Ascending aorta (tissue), 2 donors: Measurements from ENCODE around the gene ARHGEF10L. TPM values are rescaled to one million over a fixed set of nuclear protein-coding genes. Genes with fewer than 3 reads are reported as not detected.
A peak's percentile ranks its signal among the peaks of the same experiment; 100 is the strongest.

Experiments used
- DNase-seq, 2 donors: peaks; one replicate each; pipeline ENCODE4 v3.0.0-alpha.2; 2019; ENCODE audit warnings: low spot score in 2 of 2
- H3K27ac ChIP-seq, 2 donors: fragments of 200-600 bp; sonication (generic); one replicate each; pipeline ENCODE4 v1.5.1; 2016 to 2017; ENCODE audit warnings: mild to moderate bottlenecking in 1 of 2
- H3K27me3 ChIP-seq: fragments of 200-600 bp; sonication (generic); one replicate; pipeline ENCODE4 v1.5.1; 2017
- H3K36me3 ChIP-seq, 2 donors: fragments of 200-600 bp; sonication (generic); one replicate each; pipeline ENCODE4 v1.5.1; 2016
- H3K4me1 ChIP-seq, 2 donors: fragments of 200-600 bp; sonication (generic); one replicate each; pipeline ENCODE4 v1.5.1; 2016 to 2017; ENCODE audit warnings: mild to moderate bottlenecking in 1 of 2
- H3K4me3 ChIP-seq, 2 donors: fragments of 200-600 bp; sonication (generic); one replicate each; pipeline ENCODE4 v1.5.1; 2016 to 2017; ENCODE audit warnings: mild to moderate bottlenecking in 1 of 2
- H3K9me3 ChIP-seq, 2 donors: fragments of 200-600 bp; sonication (generic); one replicate each; pipeline ENCODE4 v1.5.1; 2016
- CTCF ChIP-seq, 3 experiments: fragments of 200-600 bp in 2 of 3; fragments of 450-650 bp in 1 of 3; sonication (generic) in 2 of 3; IDR thresholded peaks; one replicate each; pipeline ENCODE4 v1.5.1; 2016 to 2019; ENCODE audit warnings: antibody characterized with exemption in 3 of 3, mild to moderate bottlenecking in 1 of 3, moderate library complexity in 1 of 3
- intact Hi-C: fragments of 100-400 bp; cut with DNase I; formaldehyde crosslinking; loops from one replicate; pipeline ENCODE4 v1.15.1; 2023
- total RNA-seq: library from RNA; depleted of rRNA; stranded (reverse); fragments of >200 nt; gene quantifications from one replicate; pipeline ENCODE4 v1.1.0, GENCODE V29; 2016

Gene ARHGEF10L
- total RNA-seq, 1 donor from 2014 or later, result 177 TPM

DNA sequence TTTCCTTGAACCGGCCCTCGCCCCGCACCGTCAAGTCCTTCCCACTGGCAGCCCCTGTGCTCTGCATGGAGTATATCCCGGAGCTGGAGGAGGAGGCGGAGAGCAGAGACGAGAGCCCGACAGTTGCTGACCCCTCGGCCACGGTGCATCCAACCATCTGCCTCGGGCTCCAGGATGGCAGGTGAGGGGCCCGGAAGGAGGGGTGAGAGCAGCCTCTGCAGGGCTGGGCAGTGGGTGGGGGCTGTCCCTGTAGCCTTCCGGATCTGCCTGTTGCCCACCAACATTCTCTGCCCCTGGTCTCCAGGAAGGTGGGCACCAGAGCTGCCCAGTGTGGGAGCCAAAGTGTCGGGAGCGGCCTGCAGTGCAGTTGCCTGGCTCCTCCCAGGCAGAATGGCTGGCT is 116.4 kb downstream of the ARHGEF10L start:
- H3K4me1 ChIP-seq, result peaks cover 0 to 6% of the 10 kb centered on the region in 2 donors
- TF ChIP-seq CTCF (IDR thresholded peaks at IDR 0.05), result no peak
- H3K27me3 ChIP-seq, result no peaks in the 10 kb centered on the region
- no peak for DNase-seq
- intact Hi-C loops, result loop anchor here (10.0 kb wide), 1 partner anchor 449 kb away; the partner anchor contains the start of gene IGSF21
- H3K4me3 ChIP-seq, result no peak overlapping the region
- H3K36me3 ChIP-seq, result peaks cover 94 to 97% of the 10 kb centered on the region in 2 donors
- H3K9me3 ChIP-seq, result no peaks in the 10 kb centered on the region
- H3K27ac ChIP-seq, result peak overlapping the region; percentile 24 to 86

DNA sequence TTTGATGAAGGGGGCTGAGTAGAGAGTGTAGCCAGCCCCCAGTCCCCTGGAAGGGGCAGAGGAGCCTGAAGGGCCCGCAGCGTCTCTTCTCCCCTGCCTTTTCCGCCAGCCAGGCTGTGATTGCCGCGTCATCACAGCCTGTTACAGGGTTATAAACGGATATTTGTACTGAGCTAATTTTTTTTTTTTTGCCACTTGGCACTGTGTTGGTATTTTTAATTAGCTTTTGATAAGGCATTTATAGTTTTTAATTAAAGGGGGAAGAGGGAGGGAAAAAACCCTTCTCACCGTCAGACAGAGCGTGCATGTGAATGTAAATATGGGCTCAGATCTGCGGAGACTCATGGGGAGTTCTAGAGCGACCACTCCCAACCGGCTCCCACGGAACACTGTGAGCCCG is 117.9 kb downstream of the ARHGEF10L start:
- no peak for TF ChIP-seq CTCF (IDR thresholded peaks at IDR 0.05)
- Histone ChIP-seq H3K27me3 (no peaks in the 10 kb centered on the region), H3K4me1 (peaks cover 0 to 5% of the 10 kb centered on the region in 2 donors), H3K36me3 (peaks cover 88 to 92% of the 10 kb centered on the region in 2 donors), H3K9me3 (no peaks in the 10 kb centered on the region), H3K27ac (no peak overlapping the region), H3K4me3 (no peak overlapping the region)
- DNase-seq, result no peak
- intact Hi-C loops, result loop anchor here (10.0 kb wide), 1 partner anchor 447 kb away; the partner anchor contains the start of gene IGSF21

DNA sequence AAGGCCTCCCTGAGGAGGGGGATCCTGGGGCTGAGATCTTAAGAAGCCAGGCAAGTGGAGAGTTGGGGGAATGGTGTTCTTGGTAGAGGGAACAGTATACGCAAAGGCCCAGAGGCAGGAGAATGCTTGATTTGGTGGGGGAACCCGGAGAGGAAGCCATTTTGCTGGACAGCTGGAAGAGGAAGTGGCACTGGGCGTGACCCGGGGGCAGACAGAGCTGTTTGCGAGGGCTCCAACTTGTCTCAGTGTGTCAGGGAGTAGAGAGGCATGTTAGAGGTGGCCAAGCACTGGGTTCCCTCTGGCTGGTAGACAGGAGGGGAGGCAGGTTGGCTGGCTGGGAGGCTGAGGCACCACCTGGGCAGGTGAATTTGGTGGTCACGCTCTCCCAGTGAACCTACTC is 119.3 kb downstream of the ARHGEF10L start:
- H3K36me3 ChIP-seq, result peaks cover 87 to 95% of the 10 kb centered on the region in 2 donors
- intact Hi-C loops, result loop anchor here (10.0 kb wide), 1 partner anchor 446 kb away; the partner anchor contains the start of gene IGSF21

GRCh38 chr1:17661546-17662157 is 122.2 kb downstream of the ARHGEF10L start:
- Histone ChIP-seq H3K9me3 (no peaks in the 10 kb centered on the region), H3K27ac (no peak overlapping the region), H3K4me1 (peaks cover 0 to 4% of the 10 kb centered on the region in 2 donors), H3K36me3 (peaks cover 91 to 94% of the 10 kb centered on the region in 2 donors), H3K4me3 (no peak overlapping the region), H3K27me3 (no peaks in the 10 kb centered on the region)
- intact Hi-C loops, result loop anchor here (5.0 kb wide), 1 partner anchor 166 kb away; no protein-coding TSS in a partner anchor
- peak; percentile 65 to 82 (median 76) for TF ChIP-seq CTCF (IDR thresholded peaks at IDR 0.05)
- no peak for DNase-seq

More for the DNA sequence above, 119.3 kb downstream of the ARHGEF10L start:
- Histone ChIP-seq H3K9me3 (no peaks in the 10 kb centered on the region), H3K4me3 (no peak overlapping the region), H3K4me1 (peaks cover 0 to 2% of the 10 kb centered on the region in 2 donors), H3K27me3 (no peaks in the 10 kb centered on the region), H3K27ac (peak overlapping the region in 1 of 2 donors; percentile 51)
- no peak for TF ChIP-seq CTCF (IDR thresholded peaks at IDR 0.05)
- no peak for DNase-seq

GRCh38 chr1:17662296-17662695 is 122.8 kb downstream of the ARHGEF10L start:
- TF ChIP-seq CTCF (IDR thresholded peaks at IDR 0.05), result no peak
- no peaks in the 10 kb centered on the region for H3K27me3 ChIP-seq
- H3K4me1 ChIP-seq, result peaks cover 0 to 6% of the 10 kb centered on the region in 2 donors
- intact Hi-C loops, result loop anchor here (5.0 kb wide), 1 partner anchor 165 kb away; no protein-coding TSS in a partner anchor
- no peak overlapping the region for H3K27ac ChIP-seq
- H3K4me3 ChIP-seq, result no peak overlapping the region
- peaks cover 90 to 91% of the 10 kb centered on the region in 2 donors for H3K36me3 ChIP-seq
- DNase-seq, result no peak
- no peaks in the 10 kb centered on the region for H3K9me3 ChIP-seq
